HG02623 (cell line): ENCODE data around the gene OSER1.
"Not testable (repeated sequence)": the region's sequence is repeated elsewhere in the genome, so short reads cannot be mapped to it uniquely, and the experiment has no call there.

Experiments used
- ATAC-seq: cut with Tn5 transposase; IDR thresholded peaks from one replicate; pipeline ENCODE4 v1.9.1; 2021; ENCODE audit warnings: moderate library complexity; ENCODE audit not compliant: unreplicated experiment

OSER1 gene

GRCh38 chr20:44204156-44204831 is 6.3 kb downstream of the OSER1 start:
- ATAC-seq: no peak

- no peak for ATAC-seq
Observed at GRCh38 chr20:44203161-44203560, 7.4 kb downstream of the OSER1 start.

- no peak for ATAC-seq
Observed at GRCh38 chr20:44200983-44201382, 9.6 kb downstream of the OSER1 start.

GRCh38 chr20:44200371-44200770 is 10.2 kb downstream of the OSER1 start:
- ATAC-seq: no peak

GRCh38 chr20:44199877-44200276 is 10.7 kb downstream of the OSER1 start:
- no peak for ATAC-seq

GRCh38 chr20:44198872-44199271 is 11.7 kb downstream of the OSER1 start:
- ATAC-seq: no peak

- ATAC-seq: no peak
Observed at GRCh38 chr20:44196271-44196670, 14.3 kb downstream of the OSER1 start.

- no peak for ATAC-seq
Observed at GRCh38 chr20:44195605-44196004, 15.0 kb downstream of the OSER1 start.

GRCh38 chr20:44193801-44194200 is 16.8 kb downstream of the OSER1 start:
- no peak for ATAC-seq

GRCh38 chr20:44191640-44192039 is 18.9 kb downstream of the OSER1 start:
- ATAC-seq: not testable (repeated sequence)

GRCh38 chr20:44190197-44190852 is 20.2 kb downstream of the OSER1 start:
- not testable (repeated sequence) for ATAC-seq

GRCh38 chr20:44188752-44189151 is 21.8 kb downstream of the OSER1 start:
- no peak for ATAC-seq

- ATAC-seq: no peak
Observed at GRCh38 chr20:44187772-44188709, 22.5 kb downstream of the OSER1 start.

- ATAC-seq: no peak
Observed at GRCh38 chr20:44187054-44187771, 23.4 kb downstream of the OSER1 start, which contains the start of gene JPH2. Gene JPH2, minus strand, starts transcription at chr20:44187188. Its CDS starts 483 bp downstream, at chr20:44186705.

- no peak for ATAC-seq
Observed at GRCh38 chr20:44186674-44187053, 23.9 kb downstream of the OSER1 start.

GRCh38 chr20:44186201-44186600 is 24.4 kb downstream of the OSER1 start:
- no peak for ATAC-seq

GRCh38 chr20:44185574-44185973 is 25.0 kb downstream of the OSER1 start:
- ATAC-seq: no peak

- no peak for ATAC-seq
Observed at GRCh38 chr20:44183282-44183681, 27.3 kb downstream of the OSER1 start.

GRCh38 chr20:44182863-44183262 is 27.7 kb downstream of the OSER1 start:
- no peak for ATAC-seq

GRCh38 chr20:44182135-44182765 is 28.3 kb downstream of the OSER1 start:
- no peak for ATAC-seq
